Stomach smooth muscle (tissue), 2 donors: ENCODE data around the gene RORC.
"Not testable (repeated sequence)": the region's sequence is repeated elsewhere in the genome, so short reads cannot be mapped to it uniquely, and the experiment has no call there.

Source experiments
- H3K27ac ChIP-seq: one replicate; pipeline ENCODE4 v1.7.0; 2013; ENCODE audit warnings: mild to moderate bottlenecking, low read length, inconsistent platforms
- H3K27me3 ChIP-seq, 2 donors: one replicate each; pipeline ENCODE4 v1.7.0; 2013; ENCODE audit warnings: low read length in 2 of 2; ENCODE audit not compliant: insufficient read depth in 2 of 2, control insufficient read depth in 1 of 2
- H3K36me3 ChIP-seq, 2 donors: one replicate each; pipeline ENCODE4 v1.7.0; 2013; ENCODE audit warnings: low read length in 2 of 2; ENCODE audit not compliant: control insufficient read depth in 2 of 2, insufficient read depth in 2 of 2
- H3K4me1 ChIP-seq: one replicate; pipeline ENCODE4 v1.7.0; 2013; ENCODE audit warnings: low read length; ENCODE audit not compliant: control insufficient read depth, insufficient read depth
- H3K4me3 ChIP-seq, 2 donors: one replicate each; pipeline ENCODE4 v1.7.0; 2013; ENCODE audit warnings: low read length in 2 of 2
- H3K9ac ChIP-seq, 2 donors: one replicate each; pipeline ENCODE4 v1.7.0; 2013; ENCODE audit warnings: low read length in 2 of 2, mild to moderate bottlenecking in 1 of 2
- H3K9me3 ChIP-seq, 2 donors: one replicate each; pipeline ENCODE4 v1.7.0; 2013; ENCODE audit warnings: low read length in 2 of 2; ENCODE audit not compliant: control insufficient read depth in 2 of 2
- donor health status: healthy.
- donor health status: Pancreatic carcinoma.

Gene RORC

DNA sequence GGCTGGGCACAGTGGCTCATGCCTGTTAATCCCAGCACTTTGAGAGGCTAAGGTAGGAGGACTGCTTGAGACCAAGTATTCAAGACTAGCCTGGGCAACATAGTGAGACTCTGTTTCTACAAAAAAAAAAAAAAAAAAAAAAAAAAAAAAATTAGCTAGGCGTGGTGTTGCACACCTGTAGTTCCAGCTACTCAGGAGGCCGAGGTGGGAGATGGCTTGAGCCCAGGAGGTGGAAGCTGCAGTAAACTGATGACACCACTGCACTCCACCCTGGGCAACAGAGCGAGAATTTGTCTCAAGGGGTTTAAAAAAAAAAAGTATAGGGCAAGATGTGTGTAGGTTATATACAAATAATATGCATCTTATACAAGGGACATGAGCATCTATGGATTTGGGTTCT lies 43.9 kb downstream of the RORC start:
- Histone ChIP-seq H3K9me3 (no peaks in the 10 kb centered on the region), H3K9ac (no peak overlapping the region), H3K4me1 (peaks cover 8% of the 10 kb centered on the region)

DNA sequence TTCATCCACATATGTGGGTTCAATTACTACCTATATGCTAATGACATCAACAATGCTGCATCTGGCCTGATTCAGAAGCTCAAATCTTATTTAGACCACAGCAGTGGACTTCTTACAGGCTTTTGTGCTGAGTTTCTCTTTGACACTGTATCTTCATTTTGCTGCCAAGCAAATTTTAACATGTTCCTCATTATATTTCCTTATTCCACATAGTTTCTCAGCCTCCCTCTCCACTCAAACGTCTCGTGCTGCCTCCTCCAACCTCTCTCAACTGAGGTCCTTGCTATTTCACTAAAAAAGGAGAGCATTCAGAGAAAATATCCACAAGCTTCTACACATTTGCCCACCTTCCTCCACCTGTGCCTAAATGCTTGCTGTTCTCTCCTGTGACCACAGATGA lies 47.8 kb downstream of the RORC start:
- Histone ChIP-seq H3K27me3 (no peaks in the 10 kb centered on the region), H3K27ac (no peak overlapping the region), H3K4me3 (no peak overlapping the region), H3K4me1 (no peaks in the 10 kb centered on the region), H3K9me3 (no peaks in the 10 kb centered on the region), H3K36me3 (peaks cover 6 to 7% of the 10 kb centered on the region in 2 donors), H3K9ac (no peak overlapping the region)

More for the DNA sequence above, 43.9 kb downstream of the RORC start:
- no peak overlapping the region for H3K4me3 ChIP-seq
- H3K36me3 ChIP-seq = no peaks in the 10 kb centered on the region
- H3K27ac ChIP-seq = no peak overlapping the region
- no peaks in the 10 kb centered on the region for H3K27me3 ChIP-seq

- no peaks in the 10 kb centered on the region for H3K9me3 ChIP-seq
- no peaks in the 10 kb centered on the region for H3K27me3 ChIP-seq
- no peak overlapping the region for H3K9ac ChIP-seq
- no peak overlapping the region for H3K4me3 ChIP-seq
- no peaks in the 10 kb centered on the region for H3K4me1 ChIP-seq
- H3K27ac ChIP-seq = no peak overlapping the region
- H3K36me3 ChIP-seq = peaks cover 11 to 12% of the 10 kb centered on the region in 2 donors
Measured at GRCh38 chr1:151782741-151783140, 48.9 kb downstream of the RORC start.

- H3K9me3 ChIP-seq, H3K4me1 ChIP-seq, H3K4me3 ChIP-seq, H3K27ac ChIP-seq, H3K9ac ChIP-seq, H3K27me3 ChIP-seq: not testable (repeated sequence)
- peaks cover 11 to 12% of the 10 kb centered on the region in 2 donors for H3K36me3 ChIP-seq
Measured at GRCh38 chr1:151782026-151782425, 49.6 kb downstream of the RORC start.

- not testable (repeated sequence) for H3K9ac ChIP-seq, H3K4me3 ChIP-seq, H3K27me3 ChIP-seq, H3K27ac ChIP-seq, H3K4me1 ChIP-seq, H3K9me3 ChIP-seq
- H3K36me3 ChIP-seq = peaks cover 15 to 22% of the 10 kb centered on the region in 2 donors
Measured at GRCh38 chr1:151780736-151781135, 50.9 kb downstream of the RORC start.

- H3K36me3 ChIP-seq = peaks cover 23 to 30% of the 10 kb centered on the region in 2 donors
- H3K27ac ChIP-seq = no peak overlapping the region
- no peaks in the 10 kb centered on the region for H3K27me3 ChIP-seq
Measured at GRCh38 chr1:151779852-151780251, 51.8 kb downstream of the RORC start.

GRCh38 chr1:151777317-151777716 lies 54.3 kb downstream of the RORC start:
- H3K27ac ChIP-seq = no peak overlapping the region
- no peak overlapping the region for H3K4me3 ChIP-seq
- H3K36me3 ChIP-seq = peaks cover 28 to 38% of the 10 kb centered on the region in 2 donors
- H3K9ac ChIP-seq = no peak overlapping the region
- H3K4me1 ChIP-seq = no peaks in the 10 kb centered on the region
- H3K27me3 ChIP-seq = no peaks in the 10 kb centered on the region
- no peaks in the 10 kb centered on the region for H3K9me3 ChIP-seq

More at GRCh38 chr1:151779852-151780251, 51.8 kb downstream of the RORC start:
- H3K4me3 ChIP-seq = no peak overlapping the region
- no peaks in the 10 kb centered on the region for H3K9me3 ChIP-seq
- H3K4me1 ChIP-seq = no peaks in the 10 kb centered on the region
- no peak overlapping the region for H3K9ac ChIP-seq

- no peaks in the 10 kb centered on the region for H3K4me1 ChIP-seq
- H3K27me3 ChIP-seq = no peaks in the 10 kb centered on the region
- H3K9ac ChIP-seq = no peak overlapping the region
- no peaks in the 10 kb centered on the region for H3K9me3 ChIP-seq
- no peak overlapping the region for H3K4me3 ChIP-seq
- H3K36me3 ChIP-seq = peaks cover 28 to 38% of the 10 kb centered on the region in 2 donors
- no peak overlapping the region for H3K27ac ChIP-seq
Measured at GRCh38 chr1:151776665-151777062, 54.9 kb downstream of the RORC start.

DNA sequence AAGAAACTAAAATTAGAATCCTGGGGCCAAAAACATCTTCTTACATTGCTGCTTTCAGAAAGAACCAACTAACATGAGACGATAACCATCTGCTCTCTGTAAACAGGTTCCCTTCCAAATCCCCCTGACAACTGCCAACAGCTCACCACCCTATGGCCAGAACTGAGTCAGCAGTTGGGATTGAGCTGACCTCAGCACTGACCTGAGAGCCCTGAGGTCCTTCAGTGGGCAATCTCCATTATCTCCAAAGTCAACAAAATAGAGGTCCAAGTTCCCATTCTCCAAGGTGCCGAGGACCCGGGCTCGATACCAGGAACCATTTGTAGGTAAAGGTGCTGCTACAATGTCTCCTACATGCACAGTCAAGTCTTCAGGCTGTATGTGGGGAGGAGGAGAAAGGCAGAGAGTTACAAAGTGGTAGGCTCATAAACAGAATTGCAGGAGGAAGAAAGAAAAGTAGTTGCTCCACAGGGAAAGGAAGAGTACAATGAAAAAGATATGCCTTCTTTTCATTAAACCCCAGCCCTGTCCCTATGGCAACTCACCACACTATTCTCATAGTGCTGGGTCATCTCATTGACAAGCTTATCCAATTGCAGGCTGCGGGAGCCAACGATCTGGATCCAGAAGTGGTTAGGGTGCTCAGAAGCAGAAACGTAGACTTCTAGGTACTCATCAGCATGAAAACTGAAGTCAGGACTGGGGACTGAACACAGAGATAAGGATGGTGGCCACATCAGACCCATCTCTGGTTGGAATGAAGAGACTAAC lies 55.5 kb downstream of the RORC start:
- Histone ChIP-seq H3K27ac (no peak overlapping the region), H3K4me3 (no peak overlapping the region), H3K9ac (no peak overlapping the region), H3K4me1 (no peaks in the 10 kb centered on the region), H3K9me3 (no peaks in the 10 kb centered on the region), H3K36me3 (peaks cover 25 to 34% of the 10 kb centered on the region in 2 donors), H3K27me3 (no peaks in the 10 kb centered on the region)

GRCh38 chr1:151774256-151774922 lies 57.2 kb downstream of the RORC start:
- no peaks in the 10 kb centered on the region for H3K9me3 ChIP-seq
- peaks cover 22 to 34% of the 10 kb centered on the region in 2 donors for H3K36me3 ChIP-seq
- no peak overlapping the region for H3K9ac ChIP-seq
- H3K27me3 ChIP-seq = no peaks in the 10 kb centered on the region
- no peak overlapping the region for H3K27ac ChIP-seq
- H3K4me3 ChIP-seq = no peak overlapping the region
- H3K4me1 ChIP-seq = no peaks in the 10 kb centered on the region

DNA sequence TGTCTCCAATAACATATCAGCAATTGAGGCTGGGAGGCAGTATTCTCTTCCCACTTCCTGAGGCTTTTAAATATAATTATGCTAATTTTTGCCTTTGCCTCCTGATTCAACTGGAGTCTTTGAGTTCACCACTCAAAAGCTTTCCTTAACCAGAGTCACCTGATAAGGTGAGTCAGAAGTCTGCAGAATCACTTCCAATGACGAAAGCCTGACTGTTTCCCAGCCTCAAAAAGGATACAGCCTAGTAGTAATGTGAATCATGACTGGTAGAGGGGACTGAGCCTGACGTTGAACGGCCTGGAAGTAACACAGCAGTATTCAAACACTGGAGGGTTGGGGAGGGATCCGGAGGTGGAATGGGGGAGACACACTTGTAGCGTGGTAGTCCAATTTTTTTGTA lies 57.9 kb downstream of the RORC start:
- no peak overlapping the region for H3K27ac ChIP-seq
- H3K4me3 ChIP-seq = no peak overlapping the region
- H3K9me3 ChIP-seq = no peaks in the 10 kb centered on the region
- H3K27me3 ChIP-seq = no peaks in the 10 kb centered on the region
- H3K4me1 ChIP-seq = no peaks in the 10 kb centered on the region
- peaks cover 21 to 33% of the 10 kb centered on the region in 2 donors for H3K36me3 ChIP-seq
- no peak overlapping the region for H3K9ac ChIP-seq
